Left lung (tissue), 10 donors: ENCODE measurements around the gene IFT74. TPM values are rescaled to one million over a fixed set of nuclear protein-coding genes. Genes with fewer than 3 reads are reported as not detected.

Source experiments
- ATAC-seq: fragments of 200-7000 bp; cut with Tn5 transposase; one replicate; pipeline ENCODE4 v1.9.1; 2020; ENCODE audit warnings: moderate library complexity
- DNase-seq, 4 donors: peaks; one replicate each; pipeline ENCODE4 v3.0.0-alpha.2; 2013 to 2020
- H3K27ac ChIP-seq, 2 donors: fragments of 200-600 bp; sonication (generic) in 1 of 2; one replicate each; pipeline versions ENCODE4 v1.5.0 to v1.8.0; 2020 to 2021
- H3K27me3 ChIP-seq, 2 donors: fragments of 200-600 bp; sonication (generic) in 1 of 2; one replicate each; pipeline versions ENCODE4 v1.5.0 to v1.8.0; 2020 to 2021
- H3K36me3 ChIP-seq, 2 donors: fragments of 200-600 bp; sonication (generic) in 1 of 2; one replicate each; pipeline versions ENCODE4 v1.5.0 to v1.8.0; 2020 to 2021
- H3K4me1 ChIP-seq, 2 donors: fragments of 200-600 bp; one replicate each; pipeline ENCODE4 v1.8.0; 2021
- H3K4me3 ChIP-seq, 2 donors: fragments of 200-600 bp; sonication (generic) in 1 of 2; one replicate each; pipeline versions ENCODE4 v1.5.0 to v1.8.0; 2020 to 2021; ENCODE audit warnings: mild to moderate bottlenecking in 1 of 2
- H3K9me3 ChIP-seq, 2 donors: fragments of 200-600 bp; sonication (generic) in 1 of 2; one replicate each; pipeline versions ENCODE4 v1.5.0 to v1.8.0; 2020 to 2021
- CTCF ChIP-seq, 2 donors: fragments of 200-600 bp; sonication (generic) in 1 of 2; IDR thresholded peaks; one replicate each; pipeline versions ENCODE4 v1.5.0 to v1.8.0; 2021; ENCODE audit warnings: antibody characterized with exemption in 2 of 2
- intact Hi-C, 2 donors: fragments of 100-400 bp; cut with DNase I; formaldehyde crosslinking; loops; one replicate each; pipeline versions ENCODE4 v1.11.2 to v1.14.2; 2022
- polyA plus RNA-seq, 6 donors: library from polyadenylated mRNA; unstranded; fragments of 120-200 nt; gene quantifications; one replicate each; pipeline ENCODE4 v1.2.1, GENCODE V29; 2013; ENCODE audit not compliant: insufficient read length in 6 of 6
- total RNA-seq, 2 donors: library from RNA; stranded (reverse); fragmentation: NEBNext Ultra II Directional; extraction: Animal tissue kit (Norgen Biotek cat#: 25700); gene quantifications; one replicate each; pipeline ENCODE4 v1.2.1, GENCODE V29; 2021
- donor health status: DM: no; HTN: yes; CAD: no.
- donor health status: DM: no; HTN: no; CAD: no.

IFT74 gene
- total and polyA plus RNA-seq, 8 donors, result 10.8 to 40.1 (median 28.7) TPM

- Histone ChIP-seq H3K4me1 (peaks cover 18 to 40% of the 10 kb centered on the region in 2 donors), H3K4me3 (peak overlapping the region; percentile 90 to 98), H3K27me3 (no peaks in the 10 kb centered on the region), H3K27ac (no peak overlapping the region), H3K36me3 (no peaks in the 10 kb centered on the region), H3K9me3 (no peaks in the 10 kb centered on the region)
- intact Hi-C loops, result loop anchor here in 1 of 2 donors (10.0 kb wide), 1 partner anchor 51 kb away; the partner anchor contains the start of gene CAAP1
- no peak for DNase-seq
- TF ChIP-seq CTCF (IDR thresholded peaks at IDR 0.05), result no peak
- no peak for ATAC-seq
Observed at GRCh38 chr9:26945591-26945990, 10.6 kb upstream of the IFT74 start.

GRCh38 chr9:26946753-26947727 lies 9.2 kb upstream of the IFT74 start, which contains the start of gene PLAA:
PLAA (minus strand) TSS chr9:26947242; CDS start chr9:26947045, 197 bp downstream.
- ATAC-seq, result peak; percentile 100
- no peaks in the 10 kb centered on the region for H3K9me3 ChIP-seq
- H3K27me3 ChIP-seq, result no peaks in the 10 kb centered on the region
- peak in 1 of 2 donors; percentile 25 for TF ChIP-seq CTCF (IDR thresholded peaks at IDR 0.05)
- H3K4me1 ChIP-seq, result peaks cover 14 to 40% of the 10 kb centered on the region in 2 donors
- intact Hi-C loops, result loop anchor here in 1 of 2 donors (10.0 kb wide), 1 partner anchor 52 kb away; the partner anchor contains the start of gene CAAP1
- peak; percentile 93 to 95 (median 94) for DNase-seq
- H3K36me3 ChIP-seq, result no peaks in the 10 kb centered on the region
- H3K4me3 ChIP-seq, result peak within 1 kb of the TSS; percentile 90 to 98
- peak within 1 kb of the TSS; percentile 96 for H3K27ac ChIP-seq

GRCh38 chr9:26947736-26948135 lies 8.5 kb upstream of the IFT74 start:
- DNase-seq, result no peak
- H3K4me1 ChIP-seq, result peaks cover 14 to 37% of the 10 kb centered on the region in 2 donors
- no peaks in the 10 kb centered on the region for H3K9me3 ChIP-seq
- H3K27me3 ChIP-seq, result no peaks in the 10 kb centered on the region
- no peaks in the 10 kb centered on the region for H3K36me3 ChIP-seq
- H3K27ac ChIP-seq, result peak overlapping the region; percentile 96
- TF ChIP-seq CTCF (IDR thresholded peaks at IDR 0.05), result no peak
- intact Hi-C loops, result loop anchor here in 1 of 2 donors (10.0 kb wide), 1 partner anchor 53 kb away; the partner anchor contains the start of gene CAAP1
- peak overlapping the region; percentile 90 to 98 for H3K4me3 ChIP-seq
- no peak for ATAC-seq

GRCh38 chr9:26949637-26950069 lies 6.6 kb upstream of the IFT74 start:
- H3K4me3 ChIP-seq, result no peak overlapping the region
- H3K27me3 ChIP-seq, result no peaks in the 10 kb centered on the region
- no peak for TF ChIP-seq CTCF (IDR thresholded peaks at IDR 0.05)
- H3K9me3 ChIP-seq, result no peaks in the 10 kb centered on the region
- intact Hi-C loops, result loop anchor here in 1 of 2 donors (10.0 kb wide), 1 partner anchor 55 kb away; the partner anchor contains the start of gene CAAP1
- no peak overlapping the region for H3K27ac ChIP-seq
- ATAC-seq (no peak), DNase-seq (no peak)
- no peaks in the 10 kb centered on the region for H3K36me3 ChIP-seq
- H3K4me1 ChIP-seq, result peaks cover 14 to 26% of the 10 kb centered on the region in 2 donors

- TF ChIP-seq CTCF (IDR thresholded peaks at IDR 0.05), result no peak
- Histone ChIP-seq H3K27me3 (no peaks in the 10 kb centered on the region), H3K27ac (no peak overlapping the region), H3K9me3 (no peaks in the 10 kb centered on the region), H3K36me3 (no peaks in the 10 kb centered on the region), H3K4me3 (no peak overlapping the region), H3K4me1 (peaks cover 9 to 23% of the 10 kb centered on the region in 2 donors)
- intact Hi-C loops, result no loop called here
- no peak for DNase-seq
- ATAC-seq, result no peak
Observed at GRCh38 chr9:26950521-26950920, 5.7 kb upstream of the IFT74 start.
